ENCODE results near the gene C2orf76. TPM values are rescaled to one million over a fixed set of nuclear protein-coding genes. Genes with fewer than 3 reads are reported as not detected.

C2orf76 gene
- total RNA-seq, 2 experiments from 2014 or later = 6.9 to 7.1 TPM

DNA sequence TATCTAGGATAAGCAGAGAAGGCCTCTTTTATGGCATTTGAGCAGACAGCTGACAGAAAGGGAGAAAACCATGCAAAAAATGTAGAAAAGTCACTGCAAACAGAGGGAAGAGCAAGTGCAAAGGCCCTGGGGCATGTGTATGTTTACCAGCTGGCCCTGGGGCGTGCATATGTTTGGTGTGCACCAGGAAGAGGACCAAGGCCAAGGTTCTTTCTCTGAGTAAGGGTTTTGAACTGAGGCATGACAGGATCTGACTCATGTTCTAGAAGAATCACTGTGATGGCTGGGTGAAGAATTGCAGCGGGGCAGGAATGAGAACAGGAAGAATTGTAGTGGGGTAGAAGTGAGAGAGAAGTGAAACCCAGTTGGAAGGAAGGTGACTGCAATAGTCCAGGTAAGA lies 73.4 kb downstream of the C2orf76 start:
- H3K4me3 Mint-ChIP-seq = no peak overlapping the region
- no peak overlapping the region for H3K27ac Mint-ChIP-seq
- no peaks in the 10 kb centered on the region for H3K27me3 Mint-ChIP-seq
- H3K4me1 Mint-ChIP-seq = no peaks in the 10 kb centered on the region
- no peak for DNase-seq
- POLR2A ChIA-PET = no interaction called here
- no peaks in the 10 kb centered on the region for H3K36me3 Mint-ChIP-seq (ENCODE audit: low read depth)
- H3K9me3 Mint-ChIP-seq = no peaks in the 10 kb centered on the region
- CTCF ChIA-PET = interaction anchor here (1.7 kb wide), 1 partner anchor 10 kb away, joined by 3 read pairs; no protein-coding TSS in a partner anchor

DNA sequence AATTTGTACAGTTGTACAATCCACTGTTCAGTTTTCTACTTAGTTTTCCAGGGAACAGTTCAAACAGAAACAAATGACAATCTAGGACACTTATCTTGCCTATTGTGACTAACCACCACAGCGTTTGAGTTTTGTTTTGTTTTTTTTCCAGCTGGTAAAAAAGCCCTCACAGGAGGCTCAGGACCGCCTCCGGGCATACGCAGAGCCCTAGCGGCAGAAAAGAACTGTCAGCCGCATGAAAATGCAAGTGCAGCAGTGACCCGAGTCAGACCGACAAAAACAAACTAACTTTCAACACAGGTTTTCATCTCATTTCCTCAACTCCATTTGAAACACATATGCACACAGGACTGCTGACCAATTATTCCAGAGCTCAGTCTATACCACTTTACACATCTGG lies 74.4 kb downstream of the C2orf76 start:
- H3K4me3 Mint-ChIP-seq = no peak overlapping the region
- DNase-seq = no peak
- H3K36me3 Mint-ChIP-seq (ENCODE audit: low read depth) = no peaks in the 10 kb centered on the region
- no peak overlapping the region for H3K27ac Mint-ChIP-seq
- CTCF ChIA-PET = interaction anchor here (1.0 kb wide), 1 partner anchor 11 kb away, joined by 3 read pairs; no protein-coding TSS in a partner anchor
- H3K9me3 Mint-ChIP-seq = no peaks in the 10 kb centered on the region
- POLR2A ChIA-PET = no interaction called here
- H3K4me1 Mint-ChIP-seq = no peaks in the 10 kb centered on the region
- H3K27me3 Mint-ChIP-seq = no peaks in the 10 kb centered on the region

DNA sequence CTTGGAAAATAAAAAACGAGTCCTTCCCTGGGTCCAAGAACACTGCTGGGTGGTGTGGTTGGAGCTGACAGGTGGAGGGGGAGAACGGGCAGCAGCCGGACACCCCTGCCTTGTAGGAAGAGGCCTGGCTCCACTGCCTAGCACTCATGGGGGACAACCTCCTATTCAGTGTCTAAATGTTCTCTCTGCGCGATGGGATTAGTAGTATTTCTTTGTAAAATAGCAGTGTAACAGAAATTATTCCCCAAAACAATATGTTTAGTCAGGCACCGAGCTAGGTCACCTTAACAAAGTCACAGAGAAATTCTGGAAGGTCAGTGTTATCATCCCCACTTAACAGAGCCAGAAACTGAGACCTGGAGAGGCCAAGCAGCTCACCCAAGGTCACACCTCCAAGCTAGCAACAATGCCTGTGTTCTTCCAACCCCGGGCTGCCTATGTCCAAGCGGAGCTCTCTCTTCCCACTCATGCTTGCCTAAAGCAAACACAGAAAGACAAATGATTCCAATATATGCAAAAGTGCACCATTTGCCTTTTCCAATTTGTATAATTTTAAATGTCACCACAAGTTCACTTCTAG lies 75.0 kb downstream of the C2orf76 start:
- Mint-ChIP-seq H3K4me1 (no peaks in the 10 kb centered on the region), H3K4me3 (no peak overlapping the region), H3K36me3 (ENCODE audit: low read depth) (no peaks in the 10 kb centered on the region), H3K27me3 (no peaks in the 10 kb centered on the region), H3K27ac (no peak overlapping the region), H3K9me3 (no peaks in the 10 kb centered on the region)
- no peak for DNase-seq
- ChIA-PET POLR2A (no interaction called here), CTCF (interaction anchor here (1.0 to 1.3 kb wide), 5 partner anchors 9 to 410 kb away, joined by 3 to 4 read pairs (median 3); no protein-coding TSS in a partner anchor)

DNA sequence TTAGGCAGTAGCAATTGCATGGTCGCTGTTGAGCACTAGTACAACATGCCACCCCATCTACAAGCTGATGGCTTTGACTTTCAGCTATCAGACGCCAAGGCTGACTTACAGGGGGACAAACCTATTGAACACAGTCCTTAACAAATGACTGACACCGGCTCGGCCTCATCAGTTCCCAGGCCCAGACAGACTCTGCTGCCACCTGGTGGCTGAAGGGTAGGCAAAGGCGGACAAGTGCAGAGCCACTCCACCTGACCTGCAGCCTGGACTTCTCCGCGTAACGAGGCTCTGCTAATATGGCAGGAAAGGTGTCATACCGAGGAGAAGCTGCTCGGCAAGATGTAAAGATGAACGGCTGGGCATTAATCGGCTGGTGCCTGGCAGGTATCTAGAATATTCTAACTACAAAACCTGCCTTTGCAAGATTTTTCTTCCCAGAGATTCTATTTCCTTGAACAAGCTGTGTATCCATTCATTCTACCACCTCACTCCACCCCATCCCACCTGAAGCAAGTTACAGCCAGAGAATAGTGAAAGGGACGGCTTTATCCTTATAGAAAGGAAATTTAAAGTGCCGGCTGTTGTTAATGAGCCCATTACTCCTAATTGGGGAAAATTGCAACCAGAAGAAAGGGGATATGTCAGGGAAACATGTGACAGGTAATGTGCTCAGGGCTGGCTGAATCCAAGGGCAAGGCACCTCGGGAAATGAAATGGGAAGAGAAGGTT lies 75.6 kb downstream of the C2orf76 start:
- Mint-ChIP-seq H3K4me3 (no peak overlapping the region), H3K36me3 (ENCODE audit: low read depth) (no peaks in the 10 kb centered on the region), H3K27ac (no peak overlapping the region), H3K9me3 (no peaks in the 10 kb centered on the region), H3K4me1 (no peaks in the 10 kb centered on the region), H3K27me3 (no peaks in the 10 kb centered on the region)
- ChIA-PET POLR2A (no interaction called here), CTCF (interaction anchor here (1.0 to 1.3 kb wide), 4 partner anchors 8 to 410 kb away, joined by 3 to 4 read pairs (median 3); no protein-coding TSS in a partner anchor)
- DNase-seq = peak; percentile 66

DNA sequence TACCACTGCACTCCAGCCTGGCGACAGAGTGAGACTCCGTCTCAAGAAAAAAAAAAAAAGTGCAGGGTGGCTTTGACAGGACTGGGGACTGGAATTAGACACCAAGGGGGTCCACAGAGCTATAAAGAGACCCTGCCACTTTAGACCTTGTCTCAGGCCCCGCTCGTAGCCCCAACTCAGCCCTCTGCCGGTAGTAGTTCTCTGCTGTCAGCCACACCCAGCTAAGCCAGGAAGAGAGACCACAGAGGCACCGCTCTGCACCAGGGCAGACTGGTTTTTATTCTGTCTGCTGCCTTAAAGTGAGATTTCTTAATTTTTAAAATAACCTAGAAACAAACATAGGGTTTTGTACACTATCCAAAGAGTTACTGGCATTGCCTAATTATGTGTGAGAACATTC lies 77.0 kb downstream of the C2orf76 start:
- no peaks in the 10 kb centered on the region for H3K36me3 Mint-ChIP-seq (ENCODE audit: low read depth)
- ChIA-PET POLR2A (no interaction called here), CTCF (no interaction called here)
- no peak for DNase-seq
- no peak overlapping the region for H3K4me3 Mint-ChIP-seq
- H3K9me3 Mint-ChIP-seq = no peaks in the 10 kb centered on the region
- H3K4me1 Mint-ChIP-seq = no peaks in the 10 kb centered on the region
- no peak overlapping the region for H3K27ac Mint-ChIP-seq
- H3K27me3 Mint-ChIP-seq = no peaks in the 10 kb centered on the region

DNA sequence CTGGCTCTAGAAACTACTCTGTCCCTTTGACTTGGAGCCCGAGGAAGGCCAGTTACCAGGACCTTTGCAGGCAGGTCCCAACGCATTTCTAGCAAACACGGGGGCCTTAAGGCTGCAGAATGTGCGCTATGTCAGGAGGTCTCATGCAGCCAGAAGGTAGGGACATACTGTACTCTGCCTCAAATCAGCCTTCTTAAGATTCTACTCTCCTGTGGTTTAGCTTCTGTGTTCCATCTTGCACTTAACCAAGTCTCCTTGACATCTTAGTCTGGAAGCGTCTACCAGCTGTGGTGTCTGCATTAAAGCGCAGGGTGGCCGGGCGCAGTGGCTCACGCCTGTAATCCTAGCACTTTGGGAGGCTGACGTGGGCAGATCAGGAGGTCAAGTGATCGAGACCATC lies 77.5 kb downstream of the C2orf76 start:
- no peak overlapping the region for H3K4me3 Mint-ChIP-seq
- H3K9me3 Mint-ChIP-seq = no peaks in the 10 kb centered on the region
- no peak for DNase-seq
- H3K27me3 Mint-ChIP-seq = no peaks in the 10 kb centered on the region
- no peaks in the 10 kb centered on the region for H3K36me3 Mint-ChIP-seq (ENCODE audit: low read depth)
- H3K4me1 Mint-ChIP-seq = no peaks in the 10 kb centered on the region
- POLR2A ChIA-PET = no interaction called here
- H3K27ac Mint-ChIP-seq = no peak overlapping the region
- CTCF ChIA-PET = no interaction called here

DNA sequence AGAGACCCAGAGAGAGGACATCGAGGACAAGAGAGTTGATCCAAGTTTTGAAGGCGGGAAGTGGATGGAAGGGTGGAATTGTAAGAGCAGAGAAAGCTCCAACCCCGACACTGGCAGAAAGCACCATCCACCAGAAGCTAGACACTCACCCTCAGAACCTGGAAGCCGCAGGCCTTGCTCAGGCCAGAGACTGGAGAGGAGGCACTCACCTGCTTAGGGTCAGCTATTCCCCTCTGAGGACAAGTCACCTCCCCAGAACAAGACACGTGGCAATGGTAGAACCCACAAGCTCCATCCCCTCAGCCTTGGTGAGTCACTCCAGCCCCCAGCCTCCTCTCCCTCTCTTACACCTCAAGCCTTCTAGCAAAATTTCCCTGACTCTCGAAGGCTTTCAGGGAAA lies 78.1 kb downstream of the C2orf76 start:
- CTCF ChIA-PET = no interaction called here
- no peak for DNase-seq
- Mint-ChIP-seq H3K27me3 (no peaks in the 10 kb centered on the region), H3K36me3 (ENCODE audit: low read depth) (no peaks in the 10 kb centered on the region), H3K4me3 (no peak overlapping the region), H3K9me3 (no peaks in the 10 kb centered on the region), H3K4me1 (no peaks in the 10 kb centered on the region), H3K27ac (no peak overlapping the region)
- POLR2A ChIA-PET = no interaction called here

DNA sequence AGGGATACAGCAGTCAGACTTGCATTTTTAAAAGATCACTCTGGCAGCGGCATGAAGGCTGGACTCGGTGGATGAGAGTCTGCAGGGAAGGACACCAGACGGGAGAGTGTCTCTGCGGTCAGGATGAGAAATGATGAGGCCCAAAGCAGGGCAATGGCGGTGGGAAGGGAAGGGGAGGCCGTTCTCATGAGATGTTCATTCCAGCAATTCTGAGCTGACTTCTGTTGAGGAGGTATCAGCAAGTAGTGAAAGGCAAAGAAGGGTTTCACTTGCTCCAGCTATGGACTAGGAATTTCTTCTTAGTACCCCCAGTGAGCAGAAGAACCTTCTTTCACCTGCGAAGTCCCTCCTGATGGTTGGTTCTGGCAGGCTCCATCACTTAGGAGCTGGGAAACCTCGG lies 80.0 kb downstream of the C2orf76 start:
- Mint-ChIP-seq H3K9me3 (no peaks in the 10 kb centered on the region), H3K27me3 (no peaks in the 10 kb centered on the region), H3K36me3 (ENCODE audit: low read depth) (no peaks in the 10 kb centered on the region), H3K4me1 (no peaks in the 10 kb centered on the region), H3K4me3 (no peak overlapping the region), H3K27ac (no peak overlapping the region)
- ChIA-PET CTCF (no interaction called here), POLR2A (no interaction called here)
- DNase-seq = no peak

DNA sequence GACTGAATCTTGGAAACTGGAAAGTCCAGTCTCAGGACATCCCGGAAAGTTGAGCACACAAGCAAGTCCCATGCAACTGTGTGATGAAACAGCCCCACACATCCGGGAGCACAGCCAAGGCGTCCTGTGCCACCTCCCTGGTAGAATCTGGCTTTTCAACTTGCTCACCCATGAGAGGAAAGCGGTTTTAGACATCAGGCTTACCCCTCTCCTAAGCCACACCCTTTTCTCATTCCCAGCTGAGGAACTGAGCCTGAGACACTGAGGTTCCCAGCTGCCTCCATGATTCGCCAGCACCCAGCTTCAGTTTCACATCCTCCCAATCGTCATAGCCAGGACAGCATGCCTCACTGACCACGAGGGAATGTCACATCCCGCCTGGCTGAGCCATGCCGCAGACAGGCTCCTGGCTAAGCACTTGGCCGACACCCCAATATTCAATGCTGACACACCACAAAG lies 82.7 kb downstream of the C2orf76 start:
- no peaks in the 10 kb centered on the region for H3K4me1 Mint-ChIP-seq
- no peaks in the 10 kb centered on the region for H3K27me3 Mint-ChIP-seq
- no peak overlapping the region for H3K27ac Mint-ChIP-seq
- no peaks in the 10 kb centered on the region for H3K36me3 Mint-ChIP-seq (ENCODE audit: low read depth)
- no peak overlapping the region for H3K4me3 Mint-ChIP-seq
- no peaks in the 10 kb centered on the region for H3K9me3 Mint-ChIP-seq
- no peak for DNase-seq
- ChIA-PET CTCF (no interaction called here), POLR2A (no interaction called here)

DNA sequence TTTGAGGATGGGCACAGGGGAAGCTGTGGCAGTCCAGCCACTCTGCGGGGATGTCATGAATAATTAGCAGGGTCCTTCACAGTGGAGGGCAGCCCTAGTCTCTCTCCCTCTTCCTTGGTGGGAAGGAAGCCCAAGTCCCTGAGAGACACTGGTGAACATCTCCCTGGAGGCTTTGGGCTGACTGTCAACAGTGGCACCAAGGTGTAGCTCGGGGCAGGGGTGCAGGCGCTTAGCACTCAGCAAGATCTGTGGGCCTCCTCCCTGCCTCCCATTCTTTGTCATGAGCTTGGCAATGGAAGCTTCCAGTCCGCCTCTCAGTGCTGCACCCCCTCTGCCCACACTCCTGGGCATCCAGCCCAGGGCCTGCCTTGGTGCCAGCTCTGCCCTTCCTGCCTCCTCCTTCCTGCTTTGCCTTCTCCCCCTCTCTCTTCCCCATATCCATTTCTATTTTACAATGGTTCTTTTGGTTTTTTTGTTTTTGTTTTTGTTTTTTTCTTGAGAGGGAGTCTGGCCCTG lies 83.6 kb downstream of the C2orf76 start:
- Mint-ChIP-seq H3K27me3 (no peaks in the 10 kb centered on the region), H3K4me3 (no peak overlapping the region), H3K9me3 (no peaks in the 10 kb centered on the region), H3K4me1 (no peaks in the 10 kb centered on the region), H3K27ac (no peak overlapping the region), H3K36me3 (ENCODE audit: low read depth) (no peaks in the 10 kb centered on the region)
- ChIA-PET CTCF (interaction anchor here (1.0 kb wide), 1 partner anchor 8 kb away, joined by 3 read pairs; no protein-coding TSS in a partner anchor), POLR2A (no interaction called here)
- no peak for DNase-seq

DNA sequence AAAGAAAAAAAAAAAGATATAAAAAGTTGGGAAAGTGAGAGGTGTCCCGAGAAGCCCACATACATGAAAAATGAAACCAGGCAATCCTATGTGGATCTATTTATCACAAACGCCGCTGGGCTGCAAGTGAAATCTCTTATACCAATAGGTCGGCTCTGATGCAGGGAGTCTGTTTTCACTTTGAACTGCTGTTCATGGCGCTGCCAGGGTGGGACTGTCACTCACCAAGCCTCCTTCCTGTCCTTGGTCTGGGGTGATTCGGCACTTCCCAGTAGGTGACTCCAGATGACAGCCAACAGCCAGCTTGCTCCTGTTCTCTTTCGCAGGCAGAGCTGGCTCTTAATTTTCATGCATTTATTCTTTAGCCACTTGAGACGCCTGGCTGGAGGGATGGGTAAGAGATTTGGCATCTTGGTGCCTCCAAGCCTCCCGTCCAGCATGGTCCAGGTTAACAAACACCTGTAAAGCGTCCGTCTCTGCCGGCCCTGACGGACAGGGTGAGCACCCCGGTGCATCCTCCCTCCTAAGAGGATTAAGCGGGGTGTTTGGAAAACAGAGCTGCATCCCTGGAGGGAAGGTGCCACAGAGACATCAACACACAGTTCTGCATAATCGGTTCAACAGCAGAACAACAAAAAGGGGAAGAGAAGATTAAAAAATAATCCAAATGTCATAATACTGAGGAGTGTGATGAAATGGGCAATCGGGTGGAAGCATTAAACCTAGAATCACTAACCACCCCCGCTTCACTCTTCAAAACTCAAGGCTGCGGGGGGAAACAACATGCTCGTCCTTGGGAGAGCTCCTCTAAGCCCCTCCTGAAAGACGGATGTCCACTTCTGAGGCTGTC lies 84.3 kb downstream of the C2orf76 start:
- CTCF ChIA-PET = interaction anchor here (1.0 kb wide), 1 partner anchor 9 kb away, joined by 3 read pairs; no protein-coding TSS in a partner anchor
- H3K9me3 Mint-ChIP-seq = no peaks in the 10 kb centered on the region
- POLR2A ChIA-PET = no interaction called here
- H3K27me3 Mint-ChIP-seq = no peaks in the 10 kb centered on the region
- H3K27ac Mint-ChIP-seq = no peak overlapping the region
- H3K4me3 Mint-ChIP-seq = no peak overlapping the region
- H3K4me1 Mint-ChIP-seq = no peaks in the 10 kb centered on the region
- H3K36me3 Mint-ChIP-seq (ENCODE audit: low read depth) = no peaks in the 10 kb centered on the region
- DNase-seq = no peak

DNA sequence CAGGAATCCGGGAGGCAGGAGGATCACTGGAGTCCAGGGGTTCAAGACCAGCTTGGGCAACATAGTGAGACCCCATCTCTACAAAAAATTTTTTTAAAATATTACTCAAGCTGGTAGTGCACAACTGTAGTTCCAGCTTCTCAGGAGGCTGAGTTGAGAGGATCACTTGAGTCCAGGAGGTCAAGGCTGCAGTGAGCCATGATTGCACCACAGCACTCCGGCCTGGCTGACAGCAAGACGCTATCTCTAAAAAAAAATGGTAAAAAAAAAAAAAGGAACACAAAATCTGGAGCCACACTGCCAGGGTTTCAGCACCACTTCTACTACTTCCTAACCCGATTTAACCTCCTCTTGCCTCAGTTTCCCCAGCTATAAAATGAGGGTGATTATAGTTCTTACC lies 86.0 kb downstream of the C2orf76 start:
- H3K9me3 Mint-ChIP-seq = no peaks in the 10 kb centered on the region
- no peaks in the 10 kb centered on the region for H3K36me3 Mint-ChIP-seq (ENCODE audit: low read depth)
- ChIA-PET CTCF (interaction anchor here (1.0 kb wide), 3 partner anchors 10 to 16 kb away, joined by 3 to 4 read pairs (median 3); no protein-coding TSS in a partner anchor), POLR2A (no interaction called here)
- H3K4me1 Mint-ChIP-seq = no peaks in the 10 kb centered on the region
- no peak overlapping the region for H3K4me3 Mint-ChIP-seq
- no peak for DNase-seq
- H3K27ac Mint-ChIP-seq = no peak overlapping the region
- H3K27me3 Mint-ChIP-seq = no peaks in the 10 kb centered on the region

DNA sequence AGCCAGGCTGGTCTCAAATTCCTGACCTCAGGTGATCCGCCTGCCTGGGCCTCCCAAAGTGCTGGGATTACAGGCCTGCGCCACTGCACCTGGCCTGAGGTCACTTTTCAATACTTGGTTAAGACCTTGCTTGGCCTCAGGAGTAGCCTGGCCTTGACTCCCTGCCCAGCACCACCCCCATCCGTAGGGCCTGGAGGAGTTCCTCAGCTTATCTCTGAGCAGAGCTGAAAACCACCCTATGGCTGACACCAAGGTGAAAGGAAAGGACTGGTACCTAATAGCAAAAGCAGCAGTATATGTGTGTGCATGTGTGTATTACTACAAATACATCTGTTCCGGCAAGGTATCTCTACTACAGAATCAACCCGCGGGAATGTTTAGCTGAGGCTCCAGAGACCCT lies 87.0 kb downstream of the C2orf76 start:
- CTCF ChIA-PET = interaction anchor here (0.7 kb wide), 1 partner anchor 1166 kb away, joined by 4 read pairs; no protein-coding TSS in a partner anchor
- no peaks in the 10 kb centered on the region for H3K4me1 Mint-ChIP-seq
- no peak overlapping the region for H3K27ac Mint-ChIP-seq
- H3K27me3 Mint-ChIP-seq = no peaks in the 10 kb centered on the region
- POLR2A ChIA-PET = no interaction called here
- H3K9me3 Mint-ChIP-seq = no peaks in the 10 kb centered on the region
- DNase-seq = no peak
- no peak overlapping the region for H3K4me3 Mint-ChIP-seq
- no peaks in the 10 kb centered on the region for H3K36me3 Mint-ChIP-seq (ENCODE audit: low read depth)

All from activated CD4-positive, alpha-beta memory T cell treated with anti-CD3 and anti-CD28 coated beads, Interleukin-2, amount 10 ng/mL, durations not matched to agents 7 days and 5 days (primary cell).